ENCODE data around the gene FBP1.

DNA sequence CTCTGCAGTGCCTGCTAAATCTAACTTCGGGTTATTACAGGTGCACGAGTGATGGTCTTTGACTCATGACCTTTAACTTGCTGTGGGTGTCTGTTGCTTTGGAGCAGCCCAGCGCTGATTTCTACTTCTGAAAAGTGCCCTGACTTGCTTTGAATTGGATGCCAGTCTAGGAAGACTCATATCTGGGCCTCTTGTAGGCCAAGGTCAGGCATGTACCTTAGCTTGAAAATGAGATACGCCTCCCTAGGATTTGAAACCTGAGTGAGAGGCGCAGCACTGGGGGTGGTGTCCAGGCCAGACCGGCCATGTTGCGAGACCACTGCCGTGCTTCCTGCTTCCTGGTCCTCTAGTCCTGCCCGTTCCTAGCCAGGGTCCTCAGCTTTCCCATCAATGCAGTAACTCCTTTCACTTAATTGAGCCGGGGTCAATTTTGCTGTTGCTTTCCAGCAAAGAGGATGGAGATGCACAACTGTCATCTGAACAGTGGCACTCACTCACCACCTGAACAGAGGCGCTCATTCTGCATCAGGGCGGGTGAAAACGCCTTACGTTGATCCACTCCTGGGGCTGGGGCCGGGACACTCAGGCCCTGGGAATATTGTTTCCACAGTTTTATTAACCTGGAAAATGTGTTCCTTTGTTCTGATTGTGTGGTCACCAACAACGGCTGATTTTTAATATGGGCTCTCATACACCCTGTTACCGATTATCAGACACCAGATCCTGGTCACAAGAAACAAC lies 70.2 kb downstream of the FBP1 start:
- TF ChIP-seq GATA2 (IDR thresholded peaks at IDR 0.05; ENCODE audit: low read depth, low read length): no peak
- TF ChIP-seq GATA3 (IDR thresholded peaks at IDR 0.05; ENCODE audit: low read depth, low read length): no peak
